Liver (tissue), 3 donors: Measurements from ENCODE around the gene TRAPPC8.

Source experiments
- ATF3 ChIP-seq: IDR thresholded peaks from 2 replicates; pipeline ENCODE4 v1.6.1; 2016; ENCODE audit warnings: antibody characterized with exemption
- CTCF ChIP-seq: fragments of 150-350 bp; IDR thresholded peaks from 2 replicates; pipeline ENCODE4 v1.5.1; 2017; ENCODE audit warnings: improper control_type of control experiment, low read depth, low read length; ENCODE audit not compliant: missing input control
- EGR1 ChIP-seq, 2 donors: IDR thresholded peaks; 2 replicates each; pipeline ENCODE4 v1.6.1; 2016 to 2018; ENCODE audit warnings: antibody characterized with exemption in 2 of 2, low read depth in 2 of 2
- GABPA ChIP-seq, 2 donors: IDR thresholded peaks in 1 of 2; conservative IDR thresholded peaks in 1 of 2; 2 replicates each; pipeline ENCODE4 v1.6.1; 2016; ENCODE audit warnings: antibody characterized with exemption in 2 of 2, mild to moderate bottlenecking in 1 of 2, moderate library complexity in 1 of 2
- JUND ChIP-seq, 2 donors: IDR thresholded peaks; 2 replicates each; pipeline ENCODE4 v1.6.1; 2016; ENCODE audit warnings: antibody characterized with exemption in 2 of 2
- NR2F2 ChIP-seq: IDR thresholded peaks from 2 replicates; pipeline ENCODE4 v1.6.1; 2016; ENCODE audit warnings: antibody characterized with exemption
- SP1 ChIP-seq: IDR thresholded peaks from 2 replicates; pipeline ENCODE4 v1.6.1; 2018; ENCODE audit warnings: antibody characterized with exemption, mild to moderate bottlenecking
- TAF1 ChIP-seq: conservative IDR thresholded peaks from 2 replicates; pipeline ENCODE4 v1.6.1; 2016; ENCODE audit warnings: antibody characterized with exemption, mild to moderate bottlenecking
- YY1 ChIP-seq: IDR thresholded peaks from 2 replicates; pipeline ENCODE4 v1.6.1; 2016; ENCODE audit warnings: antibody characterized with exemption, mild to moderate bottlenecking
- TF ChIP-seq, protein P1 (sequence below): IDR thresholded peaks from 2 replicates; pipeline ENCODE4 v1.6.1; 2016; ENCODE audit warnings: antibody characterized with exemption
- TF ChIP-seq, protein P2 (sequence below): IDR thresholded peaks from 2 replicates; pipeline ENCODE4 v1.6.1; 2016; ENCODE audit warnings: antibody characterized with exemption, mild to moderate bottlenecking
- TF ChIP-seq, protein P3 (sequence below): IDR thresholded peaks from 2 replicates; pipeline ENCODE4 v1.6.1; 2016; ENCODE audit warnings: antibody characterized with exemption
- donor health status: healthy.
- donor health status: healthy.

GRCh38 chr18:31828613-31829012 lies 114.3 kb downstream of the TRAPPC8 start:
- TF ChIP-seq CTCF (no peak), TAF1 (no peak), SP1 (no peak), YY1 (no peak), JUND (IDR thresholded peaks at IDR 0.05) (no peak), EGR1 (IDR thresholded peaks at IDR 0.05; ENCODE audit: low read depth in 2 of 2) (no peak), NR2F2 (no peak), ATF3 (no peak), GABPA (IDR thresholded peaks at IDR 0.05 in 1 of 2, conservative IDR thresholded peaks at IDR 0.05 in 1 of 2) (no peak)
- TF ChIP-seq, protein P1, sequence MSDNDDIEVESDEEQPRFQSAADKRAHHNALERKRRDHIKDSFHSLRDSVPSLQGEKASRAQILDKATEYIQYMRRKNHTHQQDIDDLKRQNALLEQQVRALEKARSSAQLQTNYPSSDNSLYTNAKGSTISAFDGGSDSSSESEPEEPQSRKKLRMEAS: no peak
- TF ChIP-seq, protein P2, sequence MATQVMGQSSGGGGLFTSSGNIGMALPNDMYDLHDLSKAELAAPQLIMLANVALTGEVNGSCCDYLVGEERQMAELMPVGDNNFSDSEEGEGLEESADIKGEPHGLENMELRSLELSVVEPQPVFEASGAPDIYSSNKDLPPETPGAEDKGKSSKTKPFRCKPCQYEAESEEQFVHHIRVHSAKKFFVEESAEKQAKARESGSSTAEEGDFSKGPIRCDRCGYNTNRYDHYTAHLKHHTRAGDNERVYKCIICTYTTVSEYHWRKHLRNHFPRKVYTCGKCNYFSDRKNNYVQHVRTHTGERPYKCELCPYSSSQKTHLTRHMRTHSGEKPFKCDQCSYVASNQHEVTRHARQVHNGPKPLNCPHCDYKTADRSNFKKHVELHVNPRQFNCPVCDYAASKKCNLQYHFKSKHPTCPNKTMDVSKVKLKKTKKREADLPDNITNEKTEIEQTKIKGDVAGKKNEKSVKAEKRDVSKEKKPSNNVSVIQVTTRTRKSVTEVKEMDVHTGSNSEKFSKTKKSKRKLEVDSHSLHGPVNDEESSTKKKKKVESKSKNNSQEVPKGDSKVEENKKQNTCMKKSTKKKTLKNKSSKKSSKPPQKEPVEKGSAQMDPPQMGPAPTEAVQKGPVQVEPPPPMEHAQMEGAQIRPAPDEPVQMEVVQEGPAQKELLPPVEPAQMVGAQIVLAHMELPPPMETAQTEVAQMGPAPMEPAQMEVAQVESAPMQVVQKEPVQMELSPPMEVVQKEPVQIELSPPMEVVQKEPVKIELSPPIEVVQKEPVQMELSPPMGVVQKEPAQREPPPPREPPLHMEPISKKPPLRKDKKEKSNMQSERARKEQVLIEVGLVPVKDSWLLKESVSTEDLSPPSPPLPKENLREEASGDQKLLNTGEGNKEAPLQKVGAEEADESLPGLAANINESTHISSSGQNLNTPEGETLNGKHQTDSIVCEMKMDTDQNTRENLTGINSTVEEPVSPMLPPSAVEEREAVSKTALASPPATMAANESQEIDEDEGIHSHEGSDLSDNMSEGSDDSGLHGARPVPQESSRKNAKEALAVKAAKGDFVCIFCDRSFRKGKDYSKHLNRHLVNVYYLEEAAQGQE: no peak
- TF ChIP-seq, protein P3, sequence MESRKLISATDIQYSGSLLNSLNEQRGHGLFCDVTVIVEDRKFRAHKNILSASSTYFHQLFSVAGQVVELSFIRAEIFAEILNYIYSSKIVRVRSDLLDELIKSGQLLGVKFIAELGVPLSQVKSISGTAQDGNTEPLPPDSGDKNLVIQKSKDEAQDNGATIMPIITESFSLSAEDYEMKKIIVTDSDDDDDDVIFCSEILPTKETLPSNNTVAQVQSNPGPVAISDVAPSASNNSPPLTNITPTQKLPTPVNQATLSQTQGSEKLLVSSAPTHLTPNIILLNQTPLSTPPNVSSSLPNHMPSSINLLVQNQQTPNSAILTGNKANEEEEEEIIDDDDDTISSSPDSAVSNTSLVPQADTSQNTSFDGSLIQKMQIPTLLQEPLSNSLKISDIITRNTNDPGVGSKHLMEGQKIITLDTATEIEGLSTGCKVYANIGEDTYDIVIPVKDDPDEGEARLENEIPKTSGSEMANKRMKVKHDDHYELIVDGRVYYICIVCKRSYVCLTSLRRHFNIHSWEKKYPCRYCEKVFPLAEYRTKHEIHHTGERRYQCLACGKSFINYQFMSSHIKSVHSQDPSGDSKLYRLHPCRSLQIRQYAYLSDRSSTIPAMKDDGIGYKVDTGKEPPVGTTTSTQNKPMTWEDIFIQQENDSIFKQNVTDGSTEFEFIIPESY: no peak
